Measurements from ENCODE around the gene TBX10. TPM values are rescaled to one million over a fixed set of nuclear protein-coding genes. Genes with fewer than 3 reads are reported as not detected.

TBX10 gene
- total and polyA plus RNA-seq, 2 of the 8 experiments (the other 6 are each of a cell fraction or from before 2014, with no cell fraction given) = 0.09 TPM; not detected in 1

DNA sequence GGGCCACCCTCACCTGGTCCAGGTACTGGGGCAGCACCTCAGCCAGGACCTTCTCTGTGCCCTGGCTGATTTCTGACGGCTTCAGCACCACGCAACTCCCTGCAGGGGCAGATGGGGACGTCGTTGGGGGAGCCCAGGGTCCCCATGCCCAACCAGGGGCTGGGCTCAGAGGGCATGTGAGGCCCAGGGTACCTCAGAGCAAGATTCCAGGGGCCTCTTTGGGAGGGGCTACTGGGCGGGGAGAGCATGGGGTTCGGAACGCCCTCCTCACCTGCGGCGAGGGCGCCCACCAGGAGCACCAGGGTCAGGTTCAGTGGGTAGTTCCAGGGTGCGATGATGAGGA lies 26.7 kb upstream of the TBX10 start:
- no peak overlapping the region for H2BK15ac ChIP-seq (ENCODE audit: low read length)
- H2BK12ac ChIP-seq (ENCODE audit: low read depth, low read length) = no peak overlapping the region
- no peaks in the 10 kb centered on the region for H3K79me1 ChIP-seq (ENCODE audit: low read depth, low read length)
- H3K14ac ChIP-seq (ENCODE audit: insufficient read length) = no peak overlapping the region
- no peak overlapping the region for H4K8ac ChIP-seq (ENCODE audit: extremely low read depth, insufficient read depth, low read length)
- FAIRE-seq (no peak), DNase-seq (ENCODE audit: low read depth in 1 of 2, low spot score in 2 of 2) (no peak)
- H4K91ac ChIP-seq (replicated peaks; ENCODE audit: insufficient read length, low read length) = no peak overlapping the region
- H3K27ac ChIP-seq (ENCODE audit: low read depth, low read length) = no peak overlapping the region
- no peak overlapping the region for H2AFZ ChIP-seq (ENCODE audit: low read length)
- no peaks in the 10 kb centered on the region for H3K9me3 ChIP-seq (ENCODE audit: insufficient read depth in 2 of 2, low read depth in 1 of 2, low read length in 1 of 2)
- no peak overlapping the region for H3K4me3 ChIP-seq (ENCODE audit: extremely low read depth in 1 of 4, insufficient read depth in 2 of 4, low read depth in 3 of 4, low read length in 4 of 4)
- no peak overlapping the region for H3K18ac ChIP-seq (ENCODE audit: extremely low read depth, low read length)
- no peak overlapping the region for H2AK5ac ChIP-seq (ENCODE audit: low read depth, low read length)
- H3K4me2 ChIP-seq (ENCODE audit: insufficient read depth in 1 of 2, low read depth in 2 of 2, low read length in 2 of 2) = no peak overlapping the region
- POLR2A ChIA-PET (ENCODE audit: partially characterized antibody) = no interaction called here
- peaks cover 14% of the 10 kb centered on the region; the same call in 1 of the 2 replicates for H3K23me2 ChIP-seq (ENCODE audit: low read depth, low read length)
- H3K36me3 ChIP-seq (ENCODE audit: control insufficient read depth in 2 of 4, insufficient read depth in 4 of 4, low read length in 3 of 4) = no peaks in the 10 kb centered on the region
- H2BK5ac ChIP-seq (ENCODE audit: low read depth, low read length) = no peak overlapping the region
- H2BK120ac ChIP-seq (replicated peaks; ENCODE audit: low read depth, low read length) = no peak overlapping the region
- H3K4me1 ChIP-seq (replicated peaks in 1 of 4; ENCODE audit: control insufficient read depth in 3 of 4, insufficient read depth in 4 of 4, low read length in 3 of 4) = no peaks in the 10 kb centered on the region
- H3K27me3 ChIP-seq (replicated peaks in 1 of 4; ENCODE audit: control insufficient read depth in 3 of 4, extremely low read depth in 1 of 4, insufficient read depth in 3 of 4, low read length in 3 of 4) = no peaks in the 10 kb centered on the region
- no peak overlapping the region for H3K4ac ChIP-seq (replicated peaks; ENCODE audit: insufficient read length, low read depth, low read length)
- CTCF ChIA-PET (ENCODE audit: partially characterized antibody) = interaction anchor here (0.9 to 4.4 kb wide), 8 partner anchors 10 to 40 kb away, joined by 3 to 29 read pairs (median 3); partner anchors contain the start of genes NUDT8 and TBX10
- H3K56ac ChIP-seq (replicated peaks; ENCODE audit: insufficient read length, low read depth, low read length) = no peak overlapping the region
- H3K9ac ChIP-seq (replicated peaks in 1 of 4; ENCODE audit: extremely low read depth in 1 of 4, low read depth in 3 of 4, low read length in 3 of 4) = no peak overlapping the region
- no peak overlapping the region for H4K5ac ChIP-seq (ENCODE audit: insufficient read length, low read depth, low read length)
- H3K23ac ChIP-seq (ENCODE audit: insufficient read length) = no peak overlapping the region
- H4K20me1 ChIP-seq (replicated peaks in 1 of 2; ENCODE audit: control insufficient read depth in 1 of 2, insufficient read depth in 2 of 2, low read length in 2 of 2) = peaks cover 0 to 2% of the 10 kb centered on the region in 2 experiments
- H2BK20ac ChIP-seq (ENCODE audit: low read length) = no peak overlapping the region
- H3K79me2 ChIP-seq (ENCODE audit: control insufficient read depth in 1 of 2, insufficient read depth in 2 of 2, low read length in 2 of 2) = no peaks in the 10 kb centered on the region
- WGBS, 2 experiments (ENCODE audit: extremely low coverage in 1 of 2, insufficient coverage in 1 of 2, insufficient read length in 1 of 2, insufficient replicate concordance in 2 of 2, low coverage in 1 of 2, low lambda C conversion rate in 2 of 2, missing lambda C conversion rate in 1 of 2) = 88% methylated on average over 11 of the region's 11 CpGs; no CpG with 5 or more reads in 1 of the 2 experiments
- no peak for TF ChIP-seq TCF12 (IDR thresholded peaks at IDR 0.05; ENCODE audit: low read depth, low read length)
- TF ChIP-seq, protein P1, sequence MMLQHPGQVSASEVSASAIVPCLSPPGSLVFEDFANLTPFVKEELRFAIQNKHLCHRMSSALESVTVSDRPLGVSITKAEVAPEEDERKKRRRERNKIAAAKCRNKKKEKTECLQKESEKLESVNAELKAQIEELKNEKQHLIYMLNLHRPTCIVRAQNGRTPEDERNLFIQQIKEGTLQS (IDR thresholded peaks at IDR 0.05; ENCODE audit: insufficient read depth, low read depth, low read length) = no peak
- TF ChIP-seq TEAD4 (IDR thresholded peaks at IDR 0.05; ENCODE audit: low read depth, low read length) = no peak
- TF ChIP-seq SRF (IDR thresholded peaks at IDR 0.05; ENCODE audit: low read depth, low read length) = no peak
- no peak for TF ChIP-seq KDM5A (IDR thresholded peaks at IDR 0.05; ENCODE audit: low read length)
- TF ChIP-seq, protein P2, sequence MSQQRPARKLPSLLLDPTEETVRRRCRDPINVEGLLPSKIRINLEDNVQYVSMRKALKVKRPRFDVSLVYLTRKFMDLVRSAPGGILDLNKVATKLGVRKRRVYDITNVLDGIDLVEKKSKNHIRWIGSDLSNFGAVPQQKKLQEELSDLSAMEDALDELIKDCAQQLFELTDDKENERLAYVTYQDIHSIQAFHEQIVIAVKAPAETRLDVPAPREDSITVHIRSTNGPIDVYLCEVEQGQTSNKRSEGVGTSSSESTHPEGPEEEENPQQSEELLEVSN (IDR thresholded peaks at IDR 0.05) = no peak
- TF ChIP-seq KDM1A (IDR thresholded peaks at IDR 0.05; ENCODE audit: borderline replicate concordance, low read length) = no peak
- TF ChIP-seq SIN3A (conservative IDR thresholded peaks at IDR 0.05 in 1 of 2, IDR thresholded peaks at IDR 0.05 in 1 of 2; ENCODE audit: low read depth in 1 of 2, low read length in 2 of 2) = no peak
- TF ChIP-seq FOSL1 (IDR thresholded peaks at IDR 0.05; ENCODE audit: insufficient read depth, low read depth, low read length) = no peak
- TF ChIP-seq, protein P3, sequence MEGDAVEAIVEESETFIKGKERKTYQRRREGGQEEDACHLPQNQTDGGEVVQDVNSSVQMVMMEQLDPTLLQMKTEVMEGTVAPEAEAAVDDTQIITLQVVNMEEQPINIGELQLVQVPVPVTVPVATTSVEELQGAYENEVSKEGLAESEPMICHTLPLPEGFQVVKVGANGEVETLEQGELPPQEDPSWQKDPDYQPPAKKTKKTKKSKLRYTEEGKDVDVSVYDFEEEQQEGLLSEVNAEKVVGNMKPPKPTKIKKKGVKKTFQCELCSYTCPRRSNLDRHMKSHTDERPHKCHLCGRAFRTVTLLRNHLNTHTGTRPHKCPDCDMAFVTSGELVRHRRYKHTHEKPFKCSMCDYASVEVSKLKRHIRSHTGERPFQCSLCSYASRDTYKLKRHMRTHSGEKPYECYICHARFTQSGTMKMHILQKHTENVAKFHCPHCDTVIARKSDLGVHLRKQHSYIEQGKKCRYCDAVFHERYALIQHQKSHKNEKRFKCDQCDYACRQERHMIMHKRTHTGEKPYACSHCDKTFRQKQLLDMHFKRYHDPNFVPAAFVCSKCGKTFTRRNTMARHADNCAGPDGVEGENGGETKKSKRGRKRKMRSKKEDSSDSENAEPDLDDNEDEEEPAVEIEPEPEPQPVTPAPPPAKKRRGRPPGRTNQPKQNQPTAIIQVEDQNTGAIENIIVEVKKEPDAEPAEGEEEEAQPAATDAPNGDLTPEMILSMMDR (IDR thresholded peaks at IDR 0.05; ENCODE audit: control extremely low read depth in 1 of 3, insufficient read depth in 1 of 3, low read depth in 1 of 3, low read length in 3 of 3) = no peak
- TF ChIP-seq NRF1 (IDR thresholded peaks at IDR 0.05; ENCODE audit: low read depth, low read length) = no peak
